LNCAP (cell line): ENCODE data around the gene RPTOR.

Source experiments
- CTCF ChIP-seq: fragments of 450-650 bp; IDR thresholded peaks from 2 replicates; pipeline ENCODE4 v1.5.1; 2017; ENCODE audit warnings: mild to moderate bottlenecking

The RPTOR gene

GRCh38 chr17:80705988-80706387, 161.3 kb downstream of the RPTOR start:
- TF ChIP-seq CTCF, result no peak

- no peak for TF ChIP-seq CTCF
These were observed 161.8 kb downstream of the RPTOR start for GRCh38 chr17:80706463-80706867.

GRCh38 chr17:80708480-80708879, 163.8 kb downstream of the RPTOR start:
- TF ChIP-seq CTCF, result no peak

- TF ChIP-seq CTCF, result no peak
These were observed 164.6 kb downstream of the RPTOR start for GRCh38 chr17:80709090-80709695.

GRCh38 chr17:80710714-80711302, 166.2 kb downstream of the RPTOR start:
- TF ChIP-seq CTCF, result no peak

GRCh38 chr17:80712089-80712488, 167.5 kb downstream of the RPTOR start:
- TF ChIP-seq CTCF, result no peak

- TF ChIP-seq CTCF, result no peak
These were observed 168.0 kb downstream of the RPTOR start for GRCh38 chr17:80712606-80713005.
